Measurements from ENCODE around the gene PCAT7.

The PCAT7 gene

GRCh38 chr9:94607423-94607691 is 52.5 kb downstream of the PCAT7 start:
- no peak overlapping the region for H3K27ac ChIP-seq
- ChIA-PET CTCF (no interaction called here), POLR2A (ENCODE audit: low non-redundant PET) (no interaction called here)
- TF ChIP-seq CTCF (conservative IDR thresholded peaks at IDR 0.05; ENCODE audit: low read depth) = no peak
- no peak for DNase-seq (ENCODE audit: low spot score)

GRCh38 chr9:94610181-94610606 is 55.3 kb downstream of the PCAT7 start:
- no peak overlapping the region for H3K27ac ChIP-seq
- POLR2A ChIA-PET (ENCODE audit: low non-redundant PET) = no interaction called here
- DNase-seq (ENCODE audit: low spot score) = no peak
- CTCF ChIA-PET = interaction anchor here (0.8 to 1.1 kb wide), 2 partner anchors 10 to 517 kb away, joined by 3 read pairs; no protein-coding TSS in a partner anchor
- no peak for TF ChIP-seq CTCF (conservative IDR thresholded peaks at IDR 0.05; ENCODE audit: low read depth)

DNA sequence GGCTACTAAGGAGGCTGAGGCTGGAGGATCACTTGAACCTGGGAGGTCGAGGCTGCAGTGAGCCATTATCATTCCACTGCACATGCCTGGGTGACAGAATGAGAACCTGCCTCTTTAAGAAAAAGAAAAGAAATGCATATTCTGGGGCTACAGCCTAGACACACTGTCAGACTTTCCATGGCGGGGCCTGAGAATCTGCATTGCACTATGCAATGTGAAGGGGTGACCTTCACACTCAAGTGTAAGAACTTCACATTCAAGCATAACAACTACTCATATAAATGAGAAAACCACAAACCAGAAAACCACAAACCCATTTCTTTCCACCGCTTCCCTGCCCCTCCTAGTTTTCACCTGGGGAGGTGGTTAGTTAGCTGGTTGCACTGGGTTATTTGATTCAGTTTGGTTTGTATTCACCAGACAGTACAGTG is 56.8 kb downstream of the PCAT7 start:
- CTCF ChIA-PET = no interaction called here
- POLR2A ChIA-PET (ENCODE audit: low non-redundant PET) = no interaction called here
- H3K27ac ChIP-seq = no peak overlapping the region
- no peak for DNase-seq (ENCODE audit: low spot score)
- TF ChIP-seq CTCF (conservative IDR thresholded peaks at IDR 0.05; ENCODE audit: low read depth) = no peak

GRCh38 chr9:94612071-94612470 is 57.2 kb downstream of the PCAT7 start:
- no peak for TF ChIP-seq CTCF (conservative IDR thresholded peaks at IDR 0.05; ENCODE audit: low read depth)
- CTCF ChIA-PET = no interaction called here

GRCh38 chr9:94613003-94613402 is 58.1 kb downstream of the PCAT7 start:
- CTCF ChIA-PET = interaction anchor here (1.1 kb wide), 1 partner anchor 68 kb away, joined by 5 read pairs; no protein-coding TSS in a partner anchor
- TF ChIP-seq CTCF (conservative IDR thresholded peaks at IDR 0.05; ENCODE audit: low read depth) = no peak
- no peak for DNase-seq (ENCODE audit: low spot score)
- no peak overlapping the region for H3K27ac ChIP-seq
- POLR2A ChIA-PET (ENCODE audit: low non-redundant PET) = no interaction called here

More at GRCh38 chr9:94612071-94612470, 57.2 kb downstream of the PCAT7 start:
- H3K27ac ChIP-seq = no peak overlapping the region
- POLR2A ChIA-PET (ENCODE audit: low non-redundant PET) = no interaction called here
- DNase-seq (ENCODE audit: low spot score) = no peak

DNA sequence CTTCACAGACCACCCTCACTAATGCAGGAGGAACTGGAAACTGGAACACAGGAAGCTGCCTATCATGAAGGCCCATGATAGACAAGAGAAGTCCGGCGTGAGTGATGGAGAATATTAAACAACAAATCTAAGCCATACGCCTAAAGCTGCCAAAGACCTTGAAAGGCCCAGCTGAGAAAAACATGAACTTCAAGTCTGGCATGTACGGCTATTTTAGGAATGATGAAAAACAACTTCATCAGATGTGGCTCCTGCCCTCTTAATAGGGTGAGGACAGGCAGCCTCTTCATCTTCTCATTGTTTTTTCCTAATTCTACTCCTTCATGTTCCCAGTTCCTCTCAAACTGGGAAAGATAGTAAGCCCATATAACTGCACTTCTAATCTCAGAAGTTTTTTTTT is 64.1 kb downstream of the PCAT7 start:
- H3K27ac ChIP-seq = no peak overlapping the region
- TF ChIP-seq CTCF (conservative IDR thresholded peaks at IDR 0.05; ENCODE audit: low read depth) = no peak
- ChIA-PET CTCF (interaction anchor here (0.6 to 1.1 kb wide), 2 partner anchors 13 to 135 kb away, joined by 3 to 4 read pairs; no protein-coding TSS in a partner anchor), POLR2A (ENCODE audit: low non-redundant PET) (no interaction called here)
- no peak for DNase-seq (ENCODE audit: low spot score)
